Spleen (tissue), 7 donors: Measurements from ENCODE around the gene NAPSA.

ENCODE experiments used
- POLR2AphosphoS5 ChIP-seq, 3 donors: sonication (generic); formaldehyde crosslinking; IDR thresholded peaks; one replicate each; pipeline ENCODE4 v1.5.1; 2017; ENCODE audit warnings: antibody characterized with exemption in 3 of 3
- TF ChIP-seq, protein P1 (sequence below), 11 experiments: fragments of 200-600 bp in 7 of 11; fragments of 450-650 bp in 4 of 11; sonication (generic) in 4 of 11; IDR thresholded peaks in 8 of 11; conservative IDR thresholded peaks in 3 of 11; 1 replicate in 7 of 11; 2 replicates in 4 of 11; pipeline versions ENCODE4 v1.4.0 to v1.8.0; 2016 to 2021; ENCODE audit warnings: antibody characterized with exemption in 11 of 11, inconsistent platforms in 4 of 11, mild to moderate bottlenecking in 1 of 11
- donor health status: DM: no; HTN: no; CAD: no; lungs with moderate emphysema.
- donor health status: DM: no; HTN: no; CAD: no.
- donor health status: DM: no; HTN: no; CAD: no.

DNA sequence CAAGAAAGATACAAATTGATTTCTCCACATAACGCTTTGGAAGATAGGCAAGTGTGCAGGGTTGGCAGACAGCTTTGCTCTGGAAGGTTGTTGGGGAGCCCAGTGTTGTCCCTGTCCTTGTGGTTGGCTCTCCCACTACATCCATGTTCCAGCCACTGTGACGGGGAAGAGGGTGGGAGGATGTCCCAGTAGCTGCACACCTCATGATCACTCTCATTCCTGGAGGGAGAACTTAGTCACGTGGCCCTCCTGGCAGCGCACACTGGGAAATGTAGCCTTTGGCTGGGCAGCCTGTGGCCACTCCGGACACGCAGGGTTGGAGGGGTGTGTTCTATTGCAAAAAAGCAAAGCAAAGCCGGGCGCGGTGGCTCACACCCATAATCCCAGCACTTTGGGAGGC, 28.6 kb upstream of the NAPSA start:
- TF ChIP-seq, protein P1, sequence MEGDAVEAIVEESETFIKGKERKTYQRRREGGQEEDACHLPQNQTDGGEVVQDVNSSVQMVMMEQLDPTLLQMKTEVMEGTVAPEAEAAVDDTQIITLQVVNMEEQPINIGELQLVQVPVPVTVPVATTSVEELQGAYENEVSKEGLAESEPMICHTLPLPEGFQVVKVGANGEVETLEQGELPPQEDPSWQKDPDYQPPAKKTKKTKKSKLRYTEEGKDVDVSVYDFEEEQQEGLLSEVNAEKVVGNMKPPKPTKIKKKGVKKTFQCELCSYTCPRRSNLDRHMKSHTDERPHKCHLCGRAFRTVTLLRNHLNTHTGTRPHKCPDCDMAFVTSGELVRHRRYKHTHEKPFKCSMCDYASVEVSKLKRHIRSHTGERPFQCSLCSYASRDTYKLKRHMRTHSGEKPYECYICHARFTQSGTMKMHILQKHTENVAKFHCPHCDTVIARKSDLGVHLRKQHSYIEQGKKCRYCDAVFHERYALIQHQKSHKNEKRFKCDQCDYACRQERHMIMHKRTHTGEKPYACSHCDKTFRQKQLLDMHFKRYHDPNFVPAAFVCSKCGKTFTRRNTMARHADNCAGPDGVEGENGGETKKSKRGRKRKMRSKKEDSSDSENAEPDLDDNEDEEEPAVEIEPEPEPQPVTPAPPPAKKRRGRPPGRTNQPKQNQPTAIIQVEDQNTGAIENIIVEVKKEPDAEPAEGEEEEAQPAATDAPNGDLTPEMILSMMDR (IDR thresholded peaks at IDR 0.05 in 8 of 11, conservative IDR thresholded peaks at IDR 0.05 in 3 of 11) = no peak
- TF ChIP-seq POLR2AphosphoS5 (IDR thresholded peaks at IDR 0.05) = no peak
